GM18502 (cell line): ENCODE measurements around the gene LRMDA.

Experiments used
- ATAC-seq: cut with Tn5 transposase; IDR thresholded peaks from one replicate; pipeline ENCODE4 v1.9.1; 2021; ENCODE audit warnings: mild to moderate bottlenecking; ENCODE audit not compliant: unreplicated experiment, poor library complexity

LRMDA gene

DNA sequence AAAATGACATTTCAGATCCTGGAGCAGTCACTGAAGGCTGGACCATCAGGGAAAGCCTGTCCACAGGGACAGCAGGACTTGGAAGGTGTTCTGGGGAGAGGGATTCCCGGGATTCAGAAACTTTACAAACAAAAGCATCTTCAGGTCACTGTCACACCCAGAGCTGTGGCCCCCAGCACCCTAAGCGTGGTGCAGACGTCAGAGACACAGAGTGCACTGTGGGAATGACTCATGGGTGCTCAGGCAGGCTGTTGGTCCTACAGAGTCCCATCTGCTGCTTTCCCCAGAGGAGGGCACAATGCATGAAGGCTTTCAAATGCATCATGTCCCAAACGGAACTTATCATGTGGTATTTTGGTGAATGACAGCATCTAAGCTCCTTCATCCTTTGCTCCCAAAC is 13.1 kb upstream of the LRMDA start:
- no peak for ATAC-seq

DNA sequence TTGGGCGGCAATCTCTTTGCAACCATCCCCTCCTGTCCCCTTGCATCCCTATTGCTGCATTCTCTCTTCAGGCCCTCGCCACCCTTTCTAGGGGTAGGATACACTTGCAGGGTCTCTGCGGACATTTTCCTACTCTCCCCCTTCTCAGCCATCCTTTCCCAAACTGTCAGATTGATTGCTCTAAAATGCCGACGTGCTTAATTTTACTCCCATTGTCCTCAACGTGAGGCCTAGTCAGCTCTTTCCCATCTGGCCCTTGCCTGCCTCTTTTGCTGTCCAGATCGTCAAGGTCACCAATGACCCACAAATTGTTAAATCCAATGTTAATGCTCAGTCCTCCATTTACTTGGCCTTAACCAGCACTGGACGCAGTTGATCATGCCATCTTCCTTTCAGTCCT is 12.7 kb upstream of the LRMDA start:
- no peak for ATAC-seq

DNA sequence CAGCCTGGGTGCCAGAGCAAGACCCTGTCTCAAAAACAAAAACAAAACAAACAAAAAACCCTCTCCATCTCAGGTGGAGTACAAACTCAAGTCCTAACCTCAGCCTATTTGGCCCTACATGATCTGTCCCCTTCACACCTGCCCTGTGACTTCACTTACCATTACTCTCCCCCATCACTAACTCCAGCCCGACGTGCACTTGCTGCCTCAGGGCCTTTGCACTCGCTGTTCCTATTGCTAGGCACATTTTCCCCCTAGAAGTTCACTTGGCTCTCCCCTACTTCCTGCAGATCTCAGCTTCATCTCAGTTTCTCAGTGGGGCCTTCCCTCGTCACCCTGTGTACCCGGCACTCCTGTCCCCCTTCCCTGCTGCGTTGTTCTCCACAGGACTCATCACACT is 8.5 kb upstream of the LRMDA start:
- ATAC-seq: no peak

DNA sequence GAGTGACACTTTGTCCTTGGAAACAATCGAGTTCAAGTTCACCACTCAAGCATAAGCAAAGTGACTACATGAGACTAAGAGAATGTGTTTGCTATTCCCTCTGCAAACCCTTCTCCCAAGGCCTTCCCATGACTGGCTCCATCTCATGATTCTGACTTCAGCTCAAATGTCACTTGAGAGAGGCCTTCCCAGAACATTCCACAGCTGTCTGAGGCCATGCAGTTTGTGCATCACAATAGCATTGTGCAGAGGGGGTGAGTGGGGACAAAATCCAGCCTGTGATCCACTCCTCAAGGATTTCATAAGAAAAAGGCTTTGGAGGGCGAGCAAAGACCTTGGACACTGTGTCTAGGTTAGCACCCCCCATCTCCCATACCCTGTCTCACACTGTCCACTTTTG is 6.9 kb upstream of the LRMDA start:
- ATAC-seq: no peak

DNA sequence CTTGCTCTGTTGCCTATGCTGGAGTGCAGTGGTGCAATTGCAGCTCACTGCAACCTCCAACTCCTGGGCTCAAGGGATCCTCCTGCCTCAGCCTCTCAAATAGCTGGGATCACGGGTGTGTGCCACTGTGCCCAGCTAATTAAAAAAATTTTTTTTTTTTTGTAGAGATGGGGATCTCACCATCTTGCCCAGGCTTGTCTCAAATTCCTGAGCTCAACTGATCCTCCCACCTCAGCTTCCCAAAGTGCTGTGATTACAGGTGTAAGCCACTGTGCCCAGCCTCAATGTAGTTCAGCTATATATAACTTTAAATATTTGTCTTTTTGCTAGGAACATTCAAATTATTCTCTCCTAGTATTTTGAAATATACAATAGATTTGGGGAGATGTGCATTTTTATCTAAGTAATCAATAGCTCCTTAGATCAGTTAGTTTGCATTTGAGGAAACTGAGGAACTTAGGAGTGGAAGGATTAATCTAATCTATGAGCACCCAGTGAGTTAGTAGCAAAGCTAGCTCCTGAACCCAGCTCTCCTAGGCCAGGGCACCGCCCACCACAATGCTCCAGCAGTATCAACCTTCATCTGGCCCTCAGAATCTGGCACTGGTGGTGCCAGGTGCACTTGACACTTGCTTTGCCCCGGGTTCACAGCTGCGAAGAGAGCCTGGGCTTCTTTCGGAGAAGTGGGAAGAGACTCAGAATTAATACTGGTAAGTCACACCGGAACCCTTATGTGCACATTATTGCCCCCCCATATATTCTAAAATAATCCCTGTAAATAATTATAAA is 5.9 kb upstream of the LRMDA start:
- ATAC-seq: no peak

DNA sequence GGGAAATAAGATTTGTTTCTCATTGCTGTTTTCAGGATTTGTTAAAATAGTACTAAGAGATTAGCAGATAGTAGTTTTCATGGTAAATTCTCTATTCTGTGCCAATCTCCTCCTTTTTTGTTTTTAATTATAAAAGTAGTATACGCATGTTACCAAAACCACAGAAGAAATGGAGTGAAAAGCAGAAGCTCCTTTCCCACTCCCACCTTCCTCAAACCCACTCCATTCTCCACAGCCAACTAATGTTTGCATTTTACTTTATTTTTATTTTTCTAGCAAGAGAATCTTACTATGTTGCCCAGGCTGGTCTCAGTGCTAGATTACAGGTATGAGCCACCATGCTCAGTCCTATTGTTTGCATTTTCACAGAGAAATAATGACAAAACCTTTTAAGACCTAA is 4.5 kb upstream of the LRMDA start:
- ATAC-seq: no peak

DNA sequence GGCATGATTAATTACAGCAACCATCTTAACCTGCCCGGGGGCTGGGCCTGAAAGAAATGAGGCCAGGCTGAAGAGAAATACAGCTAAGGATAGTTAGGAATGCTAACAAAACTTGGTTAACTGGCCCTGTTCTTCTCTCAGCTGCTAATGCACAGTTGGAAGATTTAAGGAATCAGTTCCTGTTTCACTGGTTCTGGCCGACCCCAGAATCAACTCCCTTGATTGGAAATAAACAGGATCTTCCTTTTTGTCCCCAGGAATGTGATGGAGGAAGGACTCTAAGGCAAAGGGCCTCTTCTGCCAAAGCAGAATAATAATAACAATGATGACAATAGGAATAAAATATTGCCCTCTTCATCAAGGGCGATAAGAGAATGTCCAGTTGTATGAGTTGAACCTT is 3.5 kb upstream of the LRMDA start:
- ATAC-seq: no peak

DNA sequence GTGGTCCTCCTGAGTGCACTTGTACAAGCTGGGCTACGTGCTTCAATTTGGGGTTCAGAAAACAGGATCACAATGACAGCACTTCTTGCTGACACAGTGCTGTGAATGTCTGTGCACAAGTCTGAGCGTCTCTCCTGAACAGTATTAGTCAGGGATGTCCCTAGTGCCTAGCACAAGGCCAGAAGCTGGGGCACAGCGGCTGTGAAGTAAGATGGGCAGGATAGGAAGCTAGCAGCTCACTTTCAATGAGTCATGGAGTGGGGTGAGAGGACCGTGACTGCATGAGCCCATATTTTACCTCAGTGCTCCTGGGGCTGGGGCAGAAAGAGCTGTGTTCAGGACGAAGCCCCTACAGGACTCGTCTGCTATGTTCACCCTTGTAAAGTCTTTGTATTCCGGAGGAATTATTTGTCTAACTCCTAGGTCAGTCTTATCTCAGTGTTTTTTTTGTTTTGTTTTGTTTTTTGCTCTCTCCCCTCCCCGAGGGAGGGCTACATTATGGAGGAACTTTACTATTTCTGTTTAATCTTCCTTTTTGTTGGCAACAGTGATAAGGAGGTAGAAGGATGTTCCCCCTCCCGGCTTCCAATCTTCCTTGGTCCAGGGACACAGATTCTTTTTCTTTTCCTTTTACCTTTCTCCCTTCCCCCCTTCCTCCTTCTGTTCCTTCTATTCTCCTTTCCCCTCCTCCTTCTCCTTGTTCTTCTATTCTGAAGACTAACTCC is 2.8 kb upstream of the LRMDA start:
- ATAC-seq: no peak

DNA sequence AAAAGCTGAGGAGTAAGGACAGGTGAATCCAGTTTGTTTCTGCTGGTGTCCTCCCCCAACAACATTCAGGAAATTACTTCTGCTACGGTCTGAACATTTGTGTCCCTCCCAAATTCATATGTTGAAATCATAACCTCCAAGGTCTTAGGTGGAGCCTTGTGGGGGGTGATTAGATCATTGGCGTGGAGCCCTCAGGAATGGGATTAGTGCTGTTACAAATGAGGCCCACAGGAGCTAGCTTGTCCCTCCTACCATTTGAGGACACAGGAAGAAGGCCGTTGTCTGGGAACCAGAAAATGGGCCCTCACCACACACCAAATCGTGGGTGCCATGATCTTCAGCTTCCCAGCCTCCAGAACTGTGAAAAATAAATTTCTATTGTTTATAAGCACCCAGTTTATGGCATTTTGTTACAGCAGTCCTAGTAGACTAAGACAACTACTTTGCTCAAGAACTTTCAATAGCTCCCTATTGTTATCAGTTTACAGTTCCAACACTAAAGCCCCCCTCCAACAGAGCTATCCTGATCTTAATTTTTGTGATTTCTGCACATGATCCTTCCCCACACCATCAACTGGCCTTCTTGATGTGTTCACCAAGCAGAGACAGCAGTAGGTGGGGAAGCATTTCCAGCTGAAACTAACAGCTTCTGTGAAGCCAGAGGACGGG is 2.1 kb upstream of the LRMDA start:
- no peak for ATAC-seq

DNA sequence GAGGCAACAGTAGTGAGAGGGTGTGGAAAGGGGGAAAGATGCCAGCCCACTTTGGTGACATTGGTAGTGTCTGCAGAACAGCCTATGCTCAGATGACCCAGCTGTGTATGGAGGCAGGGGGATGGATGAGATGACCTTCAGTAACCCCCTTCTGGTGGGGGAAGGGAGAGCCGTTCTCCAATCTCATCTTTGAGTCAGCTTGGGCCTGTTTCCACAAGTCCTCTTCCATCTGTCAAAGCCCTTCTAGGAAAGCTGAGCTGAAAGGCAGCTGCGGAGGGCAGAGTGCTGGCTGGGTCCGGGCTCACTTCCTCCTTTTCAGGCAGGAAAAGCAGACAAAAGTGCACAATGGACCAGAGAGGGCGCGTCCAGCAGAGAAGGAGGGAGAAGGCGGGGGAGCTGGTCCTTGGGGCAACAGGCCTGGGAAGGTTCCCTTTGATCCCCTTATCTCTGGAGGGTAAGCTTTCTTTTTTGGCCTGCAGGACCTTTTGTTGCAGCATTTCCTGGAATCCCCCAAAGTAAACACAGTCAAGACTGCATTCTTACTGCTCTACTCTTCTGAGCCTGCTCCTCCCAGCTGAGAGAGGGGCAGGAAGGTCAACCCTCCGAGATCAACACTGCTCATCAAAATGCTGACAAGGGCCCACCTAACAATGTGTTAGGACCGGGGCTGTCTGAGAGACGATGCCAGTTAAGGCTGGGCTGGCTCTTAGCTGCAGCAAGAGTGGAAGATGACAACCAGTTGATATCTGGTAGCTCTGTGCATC is 1.2 kb upstream of the LRMDA start:
- no peak for ATAC-seq

DNA sequence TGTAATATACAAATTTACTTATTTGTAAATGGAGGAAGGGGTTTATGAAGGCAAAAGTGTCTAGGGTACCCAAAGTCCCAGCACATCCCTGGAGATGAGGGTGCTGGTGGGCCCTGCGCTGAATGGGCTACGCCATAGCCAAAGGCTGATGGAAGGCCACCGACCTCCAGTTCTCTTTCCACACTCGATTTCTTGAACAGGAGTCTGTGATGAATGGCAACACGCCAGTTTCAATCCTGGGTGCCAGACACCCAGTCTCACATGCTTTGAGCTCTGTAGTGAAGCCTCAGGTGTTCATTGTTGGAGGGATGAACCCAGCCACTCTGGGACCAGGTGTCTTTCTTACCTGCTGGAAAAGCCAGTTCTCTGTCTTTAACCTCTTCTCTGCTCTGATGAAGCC is 752 bp downstream of the LRMDA start:
- no peak for ATAC-seq

DNA sequence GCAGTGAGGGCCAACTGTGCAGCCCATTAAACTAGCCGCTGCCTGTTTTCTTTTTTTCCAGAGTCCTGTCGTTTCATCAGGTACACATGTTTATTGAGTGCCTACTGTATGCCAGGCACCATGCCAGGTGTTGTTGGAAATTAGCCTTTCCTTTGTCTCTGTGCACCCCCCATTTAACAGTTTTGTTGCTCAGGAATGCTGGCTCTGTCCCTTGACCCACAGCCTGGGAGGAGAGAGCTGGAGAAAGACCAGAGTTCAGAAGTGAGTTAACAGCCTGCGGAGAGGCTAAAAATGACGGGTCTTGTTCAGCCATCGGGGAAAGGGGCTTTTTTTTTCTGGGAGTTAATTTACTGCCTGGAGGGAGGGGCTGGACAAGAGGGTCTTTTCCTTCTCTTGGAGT is 1.3 kb downstream of the LRMDA start:
- ATAC-seq: no peak

DNA sequence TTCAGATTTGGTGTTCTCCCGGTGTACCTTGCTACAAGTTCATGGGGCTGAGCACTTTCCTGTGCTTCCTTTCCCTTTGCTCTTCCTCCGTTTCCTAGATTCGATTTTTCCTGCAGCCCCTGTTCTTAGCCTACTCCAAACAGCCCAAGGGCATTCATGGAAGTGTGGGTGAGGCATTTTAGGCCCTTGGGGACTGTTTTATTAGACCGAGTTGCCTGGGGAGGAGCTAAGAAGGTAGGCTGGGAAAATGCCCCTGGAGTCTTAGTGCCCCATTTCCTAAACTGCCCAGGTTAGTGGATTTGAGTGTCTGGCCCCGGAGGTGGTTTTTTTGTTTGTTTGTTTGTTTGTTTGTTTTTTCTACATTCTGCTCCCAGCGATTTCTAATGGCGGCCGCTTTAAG is 1.8 kb downstream of the LRMDA start:
- ATAC-seq: no peak

DNA sequence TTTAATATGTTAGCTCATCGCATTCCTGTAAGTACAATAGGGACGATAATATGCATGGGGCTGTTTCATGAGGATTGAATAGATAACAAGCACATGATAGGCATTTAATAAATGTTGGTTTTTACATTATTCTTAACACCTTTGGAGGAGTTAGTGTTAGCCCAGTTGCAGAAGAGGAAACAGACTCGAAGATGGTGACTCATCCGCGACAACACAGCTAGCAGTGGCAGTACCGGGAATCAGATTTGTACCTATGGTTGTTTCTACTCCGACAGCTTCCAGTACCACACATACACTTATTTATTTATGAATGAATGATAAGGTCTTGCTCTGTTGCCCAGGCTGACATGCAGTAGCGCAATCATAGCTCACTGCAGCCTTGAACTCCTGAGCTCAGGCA is 2.9 kb downstream of the LRMDA start:
- ATAC-seq: no peak

DNA sequence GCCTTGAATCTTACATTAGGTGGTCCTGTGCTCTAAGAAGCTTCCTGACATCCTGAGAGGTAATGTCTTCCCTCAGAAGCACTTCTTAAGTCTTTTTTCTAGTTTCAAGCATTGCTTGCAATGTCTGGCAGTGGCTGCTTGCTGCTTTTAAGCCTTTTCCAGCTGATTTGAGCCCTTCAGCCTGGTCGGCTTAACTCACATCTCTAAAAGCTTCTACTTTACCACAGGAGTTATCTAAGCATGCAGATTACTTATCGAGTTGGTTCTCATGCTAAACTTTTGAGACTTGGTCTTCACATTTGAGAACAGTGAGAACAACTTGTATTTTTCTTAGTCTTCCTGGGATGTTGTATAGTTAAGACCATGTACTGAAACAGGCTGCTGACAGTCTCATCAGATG is 3.9 kb downstream of the LRMDA start:
- no peak for ATAC-seq

DNA sequence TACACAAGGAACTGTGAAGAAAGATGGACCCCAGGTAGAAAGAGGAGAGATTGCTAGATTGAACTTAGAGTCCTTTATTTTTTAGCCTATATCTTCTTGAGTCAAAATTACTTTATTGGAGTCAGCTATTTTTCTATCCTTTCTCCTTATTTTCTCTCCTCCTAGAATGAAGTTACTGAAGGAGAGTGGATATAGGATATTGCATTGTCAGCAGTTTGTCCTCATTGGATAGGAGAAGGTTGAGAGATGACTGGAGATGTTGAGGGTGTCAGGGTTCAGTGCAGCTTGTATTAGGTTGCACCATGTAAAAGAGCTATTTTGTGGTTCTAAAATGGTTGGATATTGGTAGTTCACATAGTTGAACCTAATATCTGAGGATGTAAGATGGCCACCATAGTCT is 5.5 kb downstream of the LRMDA start:
- ATAC-seq: no peak

DNA sequence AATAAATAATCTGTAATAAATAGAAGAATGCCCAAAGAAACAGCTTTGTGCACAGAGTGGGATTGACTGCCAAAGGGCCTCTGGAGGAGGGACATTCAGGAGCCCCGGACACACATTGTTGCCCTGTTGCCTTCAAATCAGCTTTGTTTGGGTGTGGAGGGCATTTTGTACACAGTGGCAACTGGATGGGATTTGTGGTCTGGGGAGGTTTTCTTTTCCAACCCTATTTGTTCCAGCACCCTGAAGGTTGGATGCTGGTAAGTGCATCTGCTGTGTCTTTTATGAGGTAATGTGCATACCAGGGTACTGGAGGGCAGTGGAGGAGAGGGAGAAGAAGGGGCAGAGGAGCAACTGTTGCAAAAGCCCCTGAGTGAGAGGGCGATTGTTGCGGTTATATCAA is 6.3 kb downstream of the LRMDA start:
- no peak for ATAC-seq

DNA sequence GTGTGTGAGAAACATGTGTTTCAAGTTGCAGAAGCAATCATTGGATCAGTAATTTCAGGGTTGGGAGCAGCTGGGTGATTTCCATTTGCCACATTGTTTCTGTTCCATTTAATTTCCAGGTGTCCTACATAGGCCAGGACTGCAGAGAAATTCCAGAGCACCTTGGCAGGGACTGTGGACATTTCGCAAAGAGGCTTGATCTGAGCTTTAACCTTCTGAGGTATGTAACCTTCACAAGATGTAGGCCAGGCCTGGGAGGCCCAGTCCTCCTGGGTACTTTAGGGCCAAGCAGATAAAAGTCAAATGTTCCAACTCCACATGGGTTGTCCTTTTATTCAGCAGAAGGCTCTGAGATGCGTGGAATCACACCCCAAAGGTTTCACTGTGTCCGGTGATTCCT is 6.9 kb downstream of the LRMDA start:
- no peak for ATAC-seq

DNA sequence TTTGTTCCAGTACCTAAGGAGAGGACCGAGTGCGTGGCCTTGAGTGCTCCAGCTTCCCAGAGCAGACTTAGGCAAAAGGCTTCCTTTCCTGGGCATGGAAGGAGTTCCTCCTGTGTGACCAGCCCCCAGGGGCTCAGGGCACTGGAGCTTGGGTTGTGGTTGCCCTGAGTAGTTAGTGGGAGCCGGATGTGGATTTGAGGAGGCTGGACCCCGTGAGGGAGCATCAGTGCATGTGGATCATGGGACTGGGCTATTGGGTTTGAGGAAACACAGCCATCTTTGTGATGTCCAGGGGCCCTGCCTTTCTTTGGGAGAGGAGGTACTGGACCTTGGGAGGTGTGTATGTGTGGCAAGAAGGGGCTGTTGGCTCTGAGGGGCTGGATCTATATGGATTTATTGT is 8.4 kb downstream of the LRMDA start:
- ATAC-seq: no peak

DNA sequence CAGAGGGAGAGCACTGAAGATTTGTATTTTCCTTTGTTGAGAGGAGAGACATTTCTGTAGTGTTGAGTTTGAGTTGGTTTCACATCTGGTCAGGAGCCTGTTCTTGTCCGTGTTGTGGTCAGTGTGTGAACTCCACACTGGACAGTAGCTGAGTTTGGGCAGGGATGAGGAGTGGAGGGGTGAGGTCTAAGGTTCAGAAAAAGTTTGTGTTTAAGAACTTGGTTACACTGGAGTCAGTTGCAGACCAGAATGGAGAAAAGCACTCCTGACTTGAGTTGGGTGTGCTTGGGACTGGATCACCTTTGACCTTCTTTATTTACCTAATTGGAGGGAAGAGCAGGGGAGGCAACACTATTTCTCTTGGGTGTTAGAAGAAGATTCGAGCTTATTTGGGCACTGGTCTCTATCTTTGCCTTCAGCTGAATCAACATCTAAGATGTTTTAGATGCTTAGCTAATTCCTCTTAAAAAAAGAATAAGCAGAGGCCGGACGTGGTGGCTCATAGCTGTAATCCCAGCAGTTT is 8.9 kb downstream of the LRMDA start:
- ATAC-seq: no peak

DNA sequence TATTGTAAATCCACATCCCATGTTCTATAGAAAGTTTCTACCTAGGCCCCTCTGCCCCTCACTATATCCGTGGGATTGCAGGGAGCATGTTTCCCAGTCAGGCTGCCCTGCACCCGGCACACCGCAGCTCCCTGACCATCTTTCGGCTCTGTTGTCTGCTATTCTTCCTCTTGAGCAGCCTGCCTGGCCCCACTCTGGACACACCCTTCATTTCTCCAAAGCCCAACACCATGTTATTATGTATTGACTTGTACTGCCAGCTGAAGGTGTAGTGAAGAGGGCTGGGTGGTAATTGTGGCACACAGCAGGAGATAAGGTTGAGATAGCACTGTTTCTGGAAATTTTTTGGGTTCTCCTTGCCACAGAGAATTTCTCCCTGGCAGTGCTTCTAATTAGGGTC is 9.8 kb downstream of the LRMDA start:
- no peak for ATAC-seq
